OCI-LY3 (cell line): ENCODE results near the gene WDR5B.

ENCODE experiments used
- H2AFZ ChIP-seq: fragments of 200-600, 300-600 bp; shearing (Covaris generic); 2 replicates; pipeline ENCODE4 v1.6.0; 2014; ENCODE audit warnings: antibody characterized with exemption, low read depth, low read length
- H3K27ac ChIP-seq: fragments of 200-600, 300-600 bp; sonication (generic); 2 replicates; pipeline ENCODE4 v1.5.1; 2014; ENCODE audit warnings: mild to moderate bottlenecking, low read length, moderate library complexity, mixed read lengths
- H3K27me3 ChIP-seq: fragments of 200-600, 300-600 bp; sonication (generic); 2 replicates; pipeline ENCODE4 v1.6.1; 2014; ENCODE audit warnings: low read depth, low read length, mixed read lengths
- H3K36me3 ChIP-seq: fragments of 200-600, 300-600 bp; sonication (generic); replicated peaks from 2 replicates; pipeline ENCODE3; 2014; ENCODE audit warnings: low read depth, low read length, mixed read lengths
- H3K4me1 ChIP-seq: fragments of 300-600, 200-600 bp; sonication (generic); 2 replicates; pipeline ENCODE4 v1.6.1; 2014; ENCODE audit warnings: low read length, mixed read lengths
- H3K4me2 ChIP-seq: fragments of 200-600, 300-600 bp; sonication (generic); 2 replicates; pipeline ENCODE4 v1.6.1; 2014; ENCODE audit warnings: low read length, mixed read lengths
- H3K4me3 ChIP-seq: fragments of 300-600, 200-600 bp; sonication (generic); 2 replicates; pipeline ENCODE4 v1.5.1; 2014; ENCODE audit warnings: antibody characterized with exemption, mild to moderate bottlenecking, low read length, moderate library complexity
- H3K79me2 ChIP-seq: fragments of 300-600, 200-600 bp; shearing (Covaris generic); 2 replicates; pipeline ENCODE4 v1.6.1; 2014; ENCODE audit warnings: mild to moderate bottlenecking, low read length, mixed read lengths
- H3K9ac ChIP-seq: fragments of 300-600, 200-600 bp; shearing (Covaris generic); 2 replicates; pipeline ENCODE4 v1.6.0; 2014; ENCODE audit warnings: mild to moderate bottlenecking, low read length, moderate library complexity
- H3K9me3 ChIP-seq: fragments of 200-600, 300-600 bp; shearing (Covaris generic); 2 replicates; pipeline ENCODE4 v1.6.1; 2014; ENCODE audit warnings: low read length, mixed read lengths; ENCODE audit not compliant: insufficient read depth
- H4K20me1 ChIP-seq: fragments of 200-600, 300-600 bp; sonication (generic); 2 replicates; pipeline ENCODE4 v1.6.1; 2016; ENCODE audit warnings: low read length, mixed read lengths; ENCODE audit not compliant: insufficient read depth
- CTCF ChIP-seq: fragments of 200-600, 300-600 bp; sonication (generic); IDR thresholded peaks from 2 replicates; pipeline ENCODE4 v1.5.1; 2014; ENCODE audit warnings: antibody characterized with exemption, low read length, low read depth
- EZH2phosphoT487 ChIP-seq: fragments of 200-600 bp; shearing (Covaris generic); IDR thresholded peaks from 2 replicates; pipeline ENCODE4 v1.6.1; 2018; ENCODE audit warnings: antibody characterized with exemption, mixed run types, low read depth

WDR5B gene

GRCh38 chr3:122395582-122395981 lies 20.3 kb downstream of the WDR5B start:
- Histone ChIP-seq H2AFZ (no peak overlapping the region), H3K4me2 (no peak overlapping the region), H3K79me2 (peaks cover 23% of the 10 kb centered on the region), H3K36me3 (peaks cover 17% of the 10 kb centered on the region), H3K9ac (no peak overlapping the region), H4K20me1 (peaks cover 17% of the 10 kb centered on the region), H3K4me1 (no peaks in the 10 kb centered on the region), H3K9me3 (no peaks in the 10 kb centered on the region), H3K27me3 (no peaks in the 10 kb centered on the region), H3K4me3 (no peak overlapping the region), H3K27ac (no peak overlapping the region)
- TF ChIP-seq CTCF: no peak
- no peak for TF ChIP-seq EZH2phosphoT487

DNA sequence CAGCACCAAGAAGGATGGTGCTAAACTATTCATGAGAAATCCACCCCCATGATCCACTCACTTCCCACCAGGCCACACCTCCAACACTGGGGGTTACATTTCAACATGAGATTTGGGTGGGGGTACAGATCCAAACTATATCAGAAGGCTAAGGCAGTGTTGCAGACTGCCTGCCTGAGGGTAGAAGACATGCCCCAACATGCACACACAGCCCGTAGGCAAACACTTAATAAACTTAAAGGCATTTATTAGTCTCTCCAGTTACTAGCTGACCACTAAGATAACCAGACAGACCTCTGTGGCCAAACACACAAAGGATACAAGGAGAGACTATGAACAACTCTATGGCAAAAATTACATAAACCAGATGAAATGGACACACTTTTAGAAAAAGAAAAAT lies 21.7 kb downstream of the WDR5B start:
- H3K27ac ChIP-seq: no peak overlapping the region
- H3K79me2 ChIP-seq: peaks cover 26% of the 10 kb centered on the region
- no peaks in the 10 kb centered on the region for H3K4me1 ChIP-seq
- no peak overlapping the region for H3K9ac ChIP-seq
- H3K36me3 ChIP-seq: peaks cover 20% of the 10 kb centered on the region
- peaks cover 19% of the 10 kb centered on the region for H4K20me1 ChIP-seq
- no peak overlapping the region for H3K4me3 ChIP-seq
- H3K4me2 ChIP-seq: no peak overlapping the region
- no peaks in the 10 kb centered on the region for H3K9me3 ChIP-seq
- no peak overlapping the region for H2AFZ ChIP-seq
- no peak for TF ChIP-seq EZH2phosphoT487
- no peak for TF ChIP-seq CTCF
- no peaks in the 10 kb centered on the region for H3K27me3 ChIP-seq

DNA sequence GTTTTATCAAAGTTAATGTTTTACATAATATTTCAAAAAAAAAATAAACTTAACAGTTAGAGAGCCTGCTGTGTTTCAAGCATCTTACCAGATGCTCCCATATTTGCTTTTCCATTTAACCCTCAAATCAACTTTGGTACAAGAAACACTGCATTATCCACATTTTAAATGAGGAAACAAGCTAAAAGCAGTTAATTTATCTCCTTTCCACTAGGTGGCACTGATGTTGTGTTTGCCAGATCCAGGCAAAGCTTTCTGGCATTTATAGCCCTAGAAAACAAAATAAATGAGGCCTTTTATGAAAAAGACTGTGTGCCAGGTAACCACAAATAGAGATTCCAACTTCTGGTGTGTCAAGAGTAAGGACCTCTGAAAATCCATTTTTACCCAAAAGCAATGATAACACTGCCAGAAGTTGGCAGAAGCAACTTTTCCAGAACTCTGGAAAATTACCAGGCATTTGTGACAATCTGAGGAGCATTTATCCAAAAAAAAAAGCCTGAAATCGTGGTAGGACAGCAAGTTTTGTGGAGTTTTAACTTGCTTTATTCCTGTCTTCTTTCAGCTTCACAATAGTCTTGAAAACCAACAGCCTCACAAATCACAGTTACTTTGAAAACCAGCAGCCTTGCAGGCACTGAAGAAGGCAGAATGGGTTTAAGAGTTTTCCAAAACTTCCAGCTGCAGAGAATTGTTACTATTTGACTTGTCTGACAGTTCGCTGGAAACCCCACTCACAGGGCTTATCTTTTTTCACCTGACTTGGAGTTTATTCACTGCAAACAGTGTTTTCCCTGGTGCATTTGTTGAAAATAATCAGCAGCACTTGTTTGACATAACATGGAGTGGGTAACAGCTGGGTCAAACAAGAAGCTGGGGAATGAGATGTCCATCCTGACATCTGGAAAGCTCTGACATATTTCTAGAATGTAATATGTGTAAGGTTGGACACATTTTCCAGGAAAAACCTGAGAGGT lies 22.7 kb downstream of the WDR5B start:
- TF ChIP-seq EZH2phosphoT487 (no peak), CTCF (peak; percentile 75)
- H3K4me3 ChIP-seq: no peak overlapping the region
- no peak overlapping the region for H2AFZ ChIP-seq
- no peak overlapping the region for H3K9ac ChIP-seq
- peaks cover 19% of the 10 kb centered on the region for H4K20me1 ChIP-seq
- no peaks in the 10 kb centered on the region for H3K4me1 ChIP-seq
- no peak overlapping the region for H3K27ac ChIP-seq
- no peaks in the 10 kb centered on the region for H3K9me3 ChIP-seq
- H3K27me3 ChIP-seq: no peaks in the 10 kb centered on the region
- H3K36me3 ChIP-seq: peaks cover 24% of the 10 kb centered on the region
- no peak overlapping the region for H3K4me2 ChIP-seq
- H3K79me2 ChIP-seq: peaks cover 27% of the 10 kb centered on the region

DNA sequence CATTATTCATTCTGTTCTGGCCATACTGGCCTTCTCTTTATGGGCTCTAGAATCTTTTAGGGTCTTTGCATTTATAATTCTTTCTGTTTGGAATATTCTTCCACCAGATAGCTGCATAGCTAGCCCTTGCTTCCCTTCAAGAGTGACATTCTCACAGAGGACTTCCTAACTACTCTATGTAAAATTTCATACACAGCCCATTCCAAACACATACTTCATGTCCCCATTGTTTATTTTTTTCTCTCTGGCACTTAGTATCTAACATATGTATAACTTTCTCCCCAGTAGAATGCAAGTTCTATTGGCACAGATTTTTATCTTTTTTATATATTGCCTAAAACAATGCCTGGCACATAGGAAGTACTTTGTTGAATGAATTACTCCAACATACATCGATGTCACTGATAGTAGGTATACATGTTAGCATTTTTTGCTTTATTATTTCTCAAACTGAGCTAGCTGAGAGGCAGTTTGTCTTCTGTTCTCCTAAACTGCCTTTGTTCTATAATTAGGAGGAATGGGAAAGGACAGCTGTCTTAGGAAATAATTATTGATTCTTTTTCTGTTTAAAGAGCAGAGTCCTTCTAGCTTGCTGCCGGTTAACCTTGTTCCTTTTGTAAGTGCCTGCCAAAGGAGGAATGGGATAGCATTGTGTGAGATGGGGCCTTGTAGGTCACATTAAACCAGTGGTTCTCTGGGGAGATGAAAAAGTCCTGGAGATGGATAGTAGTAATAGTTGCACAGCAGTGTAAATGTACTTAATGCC lies 24.0 kb downstream of the WDR5B start:
- H3K27ac ChIP-seq: no peak overlapping the region
- peaks cover 8% of the 10 kb centered on the region for H3K4me1 ChIP-seq
- H3K4me2 ChIP-seq: no peak overlapping the region
- no peaks in the 10 kb centered on the region for H3K27me3 ChIP-seq
- no peak overlapping the region for H2AFZ ChIP-seq
- no peak for TF ChIP-seq CTCF
- no peak for TF ChIP-seq EZH2phosphoT487
- peaks cover 40% of the 10 kb centered on the region for H3K79me2 ChIP-seq
- no peaks in the 10 kb centered on the region for H3K9me3 ChIP-seq
- H3K9ac ChIP-seq: no peak overlapping the region
- peaks cover 19% of the 10 kb centered on the region for H4K20me1 ChIP-seq
- H3K36me3 ChIP-seq: peaks cover 35% of the 10 kb centered on the region
- no peak overlapping the region for H3K4me3 ChIP-seq
